ENCODE results near the gene MDM4.

Gene MDM4

GRCh38 chr1:204578867-204579664 is 62.9 kb downstream of the MDM4 start:
- DNase-seq (ENCODE audit: low spot score), result peak; percentile 47

DNA sequence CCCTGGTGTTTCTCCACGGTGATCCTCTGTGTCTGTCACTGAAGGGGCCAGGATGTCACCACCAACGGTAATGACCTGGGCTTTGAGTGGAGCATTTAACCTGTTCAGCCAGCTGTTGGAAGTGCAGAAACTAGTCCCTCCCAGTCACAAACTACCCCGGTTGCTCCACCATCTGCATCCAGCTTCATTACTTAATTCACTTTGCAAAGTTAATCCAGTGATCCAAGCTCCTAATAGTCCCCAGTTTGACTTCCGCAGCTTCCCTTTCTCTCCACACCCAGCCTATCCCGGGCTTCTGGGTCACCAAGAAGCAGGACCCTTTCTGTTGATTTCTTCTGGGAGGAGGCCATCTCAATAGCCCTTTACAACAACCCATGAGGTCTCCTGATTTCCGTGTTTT is 63.5 kb downstream of the MDM4 start:
- DNase-seq (ENCODE audit: low spot score), result no peak

DNA sequence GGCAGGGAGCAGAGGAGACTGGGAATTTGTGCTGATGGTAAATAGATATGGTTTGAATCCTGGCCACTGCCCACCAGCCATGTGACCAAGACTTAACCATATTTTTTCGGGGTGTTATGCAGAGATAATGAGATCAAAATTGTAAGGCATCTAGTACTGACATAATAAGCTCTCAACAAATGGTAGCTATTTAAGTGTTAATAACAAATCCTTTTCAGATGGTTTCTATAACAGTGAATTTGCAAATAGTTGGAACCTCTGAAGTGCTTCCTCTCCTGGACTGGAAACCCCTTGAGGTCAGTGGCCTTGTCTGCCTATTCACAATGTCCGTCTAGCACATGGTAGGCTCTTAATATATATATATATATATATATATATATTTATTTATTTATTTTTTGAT is 64.7 kb downstream of the MDM4 start:
- DNase-seq (ENCODE audit: low spot score), result no peak

- no peak for DNase-seq (ENCODE audit: low spot score)
Measured at GRCh38 chr1:204581759-204582158, 65.6 kb downstream of the MDM4 start.

GRCh38 chr1:204583909-204584632 is 67.9 kb downstream of the MDM4 start:
- no peak for DNase-seq (ENCODE audit: low spot score)

DNA sequence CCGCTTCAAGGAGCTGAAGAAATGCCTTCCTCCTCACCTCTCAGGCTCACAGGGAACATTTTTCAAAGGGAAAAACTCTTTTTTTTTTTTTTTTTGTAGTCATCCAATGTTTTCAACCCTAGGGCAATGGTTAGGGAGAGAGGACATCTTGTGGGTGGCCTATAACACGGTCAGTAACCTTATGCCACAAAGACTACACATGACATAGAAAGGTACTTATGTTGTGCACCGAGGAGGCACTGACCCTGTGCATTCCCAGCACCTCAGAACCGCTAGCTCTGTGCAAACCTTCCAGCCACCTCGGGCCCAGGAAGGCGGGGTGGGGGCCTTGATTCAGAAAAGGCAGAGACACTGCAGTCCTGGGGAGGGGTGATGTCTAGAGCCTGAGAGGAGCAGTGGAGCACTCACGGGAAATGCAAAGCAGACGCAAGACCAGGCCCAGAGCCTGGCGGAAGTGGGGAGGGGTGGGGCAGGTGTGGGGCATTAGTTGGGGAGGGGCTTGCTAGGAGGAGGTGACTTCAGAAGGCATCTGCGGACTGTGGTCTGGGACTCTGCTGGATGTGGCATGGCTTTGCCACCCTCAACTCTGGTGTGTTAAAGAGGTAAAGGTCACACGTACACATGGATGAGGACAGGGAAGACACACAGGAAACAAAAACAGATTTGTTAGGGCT is 68.6 kb downstream of the MDM4 start:
- no peak for DNase-seq (ENCODE audit: low spot score)

GRCh38 chr1:204587621-204588020 is 71.4 kb downstream of the MDM4 start:
- no peak for DNase-seq (ENCODE audit: low spot score)

DNA sequence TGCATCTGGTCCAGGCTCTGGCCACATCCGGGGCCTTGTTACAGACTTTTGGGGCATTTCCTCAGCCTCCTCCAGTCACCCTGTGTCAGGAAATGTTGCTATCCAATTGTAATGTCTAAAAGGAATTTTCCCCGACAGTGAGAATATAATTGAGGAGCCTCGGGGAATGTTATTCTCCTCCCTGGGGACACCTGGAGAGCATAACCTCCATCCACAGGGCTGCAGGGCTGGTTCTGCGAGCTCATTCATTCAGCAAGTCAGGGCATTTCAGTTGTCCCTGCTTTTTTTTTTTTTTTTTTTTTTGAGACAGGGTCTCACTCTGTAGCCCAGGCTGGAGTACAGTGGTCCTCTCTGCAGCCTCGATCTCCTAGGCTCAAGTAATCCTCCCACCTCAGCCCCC is 72.6 kb downstream of the MDM4 start:
- no peak for DNase-seq (ENCODE audit: low spot score)

- no peak for DNase-seq (ENCODE audit: low spot score)
Measured at GRCh38 chr1:204589409-204590038, 73.3 kb downstream of the MDM4 start.

DNA sequence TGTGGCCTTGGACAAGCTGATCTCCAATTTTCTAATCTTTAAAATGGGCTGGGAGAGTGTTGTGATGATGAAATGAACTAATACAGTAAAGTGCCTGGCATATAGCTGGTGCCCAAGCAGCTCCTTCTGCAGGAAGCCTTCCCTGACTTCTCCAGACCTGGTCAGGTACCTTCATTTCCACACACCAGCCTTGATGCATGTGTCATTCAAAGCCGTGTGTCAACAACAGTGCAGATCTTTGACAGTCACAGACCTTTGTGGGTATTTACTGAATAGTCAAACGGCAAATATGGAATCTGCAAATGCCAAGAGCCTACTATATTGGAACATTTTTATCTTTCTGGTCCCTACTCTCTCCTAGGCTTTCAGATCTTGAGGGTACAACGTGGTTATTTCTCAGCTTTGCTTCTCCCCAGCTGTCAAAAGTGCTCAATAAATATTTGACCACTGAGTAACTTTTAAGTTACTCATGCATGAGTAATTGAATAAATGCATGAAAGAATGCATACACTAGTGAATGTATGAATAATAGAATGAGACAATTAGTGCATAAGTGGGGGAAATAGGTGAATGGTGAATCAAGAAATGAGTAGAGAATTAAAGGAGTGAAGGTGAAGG is 75.4 kb downstream of the MDM4 start:
- DNase-seq (ENCODE audit: low spot score), result no peak

DNA sequence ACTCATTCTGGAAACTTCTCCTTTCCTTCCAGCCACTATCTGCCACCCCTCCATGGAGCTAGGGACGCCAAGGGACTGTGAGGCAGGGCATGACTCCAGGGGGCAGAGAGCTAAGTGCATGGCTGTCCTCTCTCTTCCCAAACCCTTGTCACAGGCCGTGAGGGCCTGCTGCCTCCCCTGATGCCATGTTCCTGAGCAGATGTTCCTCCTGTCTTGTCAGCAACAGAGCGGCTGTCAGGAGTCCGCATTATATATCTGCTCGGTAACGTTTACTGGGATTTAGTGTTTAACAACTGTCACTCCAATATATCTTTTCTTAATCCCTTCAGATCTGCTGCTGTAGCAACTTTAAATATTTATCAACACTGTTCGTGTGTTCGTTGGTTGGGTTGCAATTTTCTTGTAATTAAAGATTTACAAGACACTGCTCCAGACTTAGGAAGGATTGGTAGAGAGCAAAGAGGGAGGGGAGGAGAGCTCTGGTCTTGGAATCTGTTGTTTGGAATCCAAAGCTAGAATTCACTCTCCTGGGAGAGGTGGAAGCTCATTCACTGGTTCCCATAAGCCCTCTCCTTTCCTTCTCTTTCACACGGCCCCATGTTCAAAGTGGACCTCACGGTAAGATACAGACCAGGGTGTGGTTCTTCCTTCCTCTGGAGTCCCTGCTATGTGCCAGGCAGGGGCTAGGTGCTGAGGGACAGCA is 76.2 kb downstream of the MDM4 start:
- no peak for DNase-seq (ENCODE audit: low spot score)

DNA sequence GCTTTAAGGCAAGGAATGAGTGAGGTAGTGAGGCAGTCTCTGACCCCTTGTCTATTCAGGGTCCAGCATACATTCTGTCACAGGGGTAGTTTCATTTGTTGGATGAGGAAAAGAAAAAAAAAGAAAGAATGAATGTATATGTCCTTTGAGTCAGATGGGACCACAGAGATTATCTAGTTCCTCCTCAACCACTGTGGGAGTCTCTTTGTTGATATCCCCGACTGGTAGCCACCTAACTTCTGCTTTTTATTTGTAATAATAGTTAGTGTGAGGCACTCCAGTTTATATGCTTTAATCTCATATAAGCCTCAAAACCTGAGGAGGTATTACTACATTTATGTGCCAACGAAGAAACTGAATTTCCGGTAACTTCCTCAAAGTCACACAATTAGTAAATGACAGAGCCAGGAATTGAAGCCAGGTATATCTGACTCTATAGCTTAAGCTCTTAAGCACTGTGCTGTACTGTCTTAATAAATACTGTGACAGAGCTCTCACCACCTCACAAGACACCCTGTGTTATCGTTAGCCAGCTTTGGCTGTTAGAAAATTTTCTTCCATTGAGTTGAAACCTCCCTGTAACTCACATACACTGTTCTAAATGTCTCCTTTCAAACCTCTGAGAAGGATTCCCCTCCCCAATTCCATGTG is 82.2 kb downstream of the MDM4 start:
- DNase-seq (ENCODE audit: low spot score), result no peak

DNA sequence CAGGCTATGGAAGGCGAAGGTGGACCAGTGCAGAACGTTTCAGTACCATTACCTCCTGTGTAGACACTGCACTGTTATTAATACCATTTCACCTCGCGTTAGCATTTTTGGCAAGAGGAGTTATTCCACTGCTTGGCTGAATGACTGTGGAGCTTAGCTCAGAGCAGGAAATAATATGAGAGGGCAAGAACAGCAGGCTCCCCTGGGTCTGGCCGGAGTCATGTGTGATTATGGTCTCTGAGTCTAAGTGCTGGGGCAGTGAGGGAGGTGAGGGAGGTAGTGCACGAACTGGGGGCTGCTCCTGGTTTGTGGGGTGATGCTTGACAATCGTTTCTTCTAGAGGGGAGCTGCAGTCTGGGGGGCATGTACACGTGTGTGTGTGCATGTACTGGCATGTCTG is 82.9 kb downstream of the MDM4 start:
- no peak for DNase-seq (ENCODE audit: low spot score)

- DNase-seq (ENCODE audit: low spot score), result no peak
Measured at GRCh38 chr1:204599596-204599995, 83.4 kb downstream of the MDM4 start.

DNA sequence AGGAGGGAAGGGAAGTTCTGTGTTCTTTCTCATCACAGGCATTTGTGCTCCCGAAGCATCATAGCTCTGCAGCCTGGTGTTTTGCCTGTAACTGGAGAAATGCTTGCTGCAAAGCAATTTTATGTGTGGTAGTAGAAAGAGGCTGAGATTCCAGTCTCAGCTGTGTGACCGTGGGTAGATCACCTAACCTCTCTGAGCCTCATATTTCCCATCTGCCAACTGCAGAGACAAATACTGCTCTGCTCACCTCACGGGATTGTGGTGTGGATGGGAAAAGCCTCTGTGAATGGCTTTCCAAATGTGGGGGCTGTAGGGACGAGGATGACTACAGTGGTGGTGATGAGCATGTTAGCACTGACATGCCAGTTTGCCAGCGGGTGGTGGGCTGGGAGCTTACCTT is 84.0 kb downstream of the MDM4 start:
- DNase-seq (ENCODE audit: low spot score), result no peak

DNA sequence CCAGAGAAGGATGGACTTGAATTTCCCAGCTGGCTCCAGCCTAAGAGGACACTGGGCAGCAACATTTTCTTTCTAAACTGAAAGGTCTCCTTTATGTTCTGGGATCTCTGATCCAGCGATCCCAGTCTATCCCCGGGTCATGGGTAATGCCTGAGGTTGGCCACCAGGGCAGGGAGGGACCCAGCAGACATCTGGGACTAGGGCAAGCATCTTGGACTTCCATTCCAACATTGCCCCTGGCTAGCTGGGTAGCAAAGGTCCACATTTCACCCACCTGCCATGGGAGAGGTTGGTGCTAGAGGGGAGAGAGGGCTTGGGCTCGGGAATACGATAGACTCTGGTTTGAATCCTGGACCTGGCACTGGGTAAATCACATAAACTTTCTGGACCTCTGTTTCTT is 84.8 kb downstream of the MDM4 start:
- DNase-seq (ENCODE audit: low spot score), result no peak

- DNase-seq (ENCODE audit: low spot score), result no peak
Measured at GRCh38 chr1:204602111-204602579, 85.9 kb downstream of the MDM4 start.

DNA sequence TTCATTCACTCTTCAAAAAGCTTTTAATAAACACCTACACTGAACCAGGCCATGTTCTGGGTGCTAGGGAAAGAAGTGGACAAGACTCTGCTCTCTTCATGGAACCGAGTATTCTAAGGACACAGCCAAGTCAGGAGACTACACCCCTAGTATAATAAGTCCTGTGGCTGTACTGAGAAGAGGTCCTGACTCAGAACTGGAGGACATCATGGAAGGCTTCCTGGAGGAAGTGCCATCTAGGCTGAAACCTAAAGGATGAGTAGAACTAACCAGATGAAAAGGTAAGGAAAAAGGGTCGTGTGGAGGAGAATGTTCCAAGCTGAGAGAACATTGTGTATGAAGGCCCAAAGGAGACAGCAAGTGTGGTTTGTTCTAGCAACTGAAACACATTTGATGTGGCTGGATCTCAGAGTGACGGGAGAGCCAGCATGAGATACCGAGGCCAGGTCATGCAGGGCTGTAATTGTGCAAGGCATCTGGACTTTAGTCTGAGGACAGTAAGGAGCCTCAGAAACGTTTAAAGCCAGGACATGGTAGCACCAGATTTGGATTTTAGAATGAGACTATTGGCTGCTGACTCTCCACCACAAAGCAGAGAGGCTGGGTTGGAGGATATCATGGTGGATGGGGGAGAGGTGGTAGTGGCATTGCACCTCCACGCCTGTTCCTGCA is 86.8 kb downstream of the MDM4 start:
- DNase-seq (ENCODE audit: low spot score), result no peak

- no peak for DNase-seq (ENCODE audit: low spot score)
Measured at GRCh38 chr1:204605791-204606190, 89.6 kb downstream of the MDM4 start.

All from activated CD4-positive, alpha-beta T cell treated with anti-CD3 and anti-CD28 coated beads, Interleukin-2, Interleukin-4, amounts not matched to agents 100 ng/mL and 50 ng/mL, durations not matched to agents 16 hours and 8 hours (primary cell).